Type B pancreatic cell (in vitro differentiated cells): ENCODE measurements around the gene TMEM74B. TPM values are rescaled to one million over a fixed set of nuclear protein-coding genes. Genes with fewer than 3 reads are reported as not detected.
A peak's percentile ranks its signal among the peaks of the same experiment; 100 is the strongest.

Experiments
- DNase-seq: peaks from one replicate; pipeline ENCODE4 v3.0.0; 2021; ENCODE audit warnings: mixed read lengths; ENCODE audit not compliant: unreplicated experiment; ENCODE audit errors: extremely low spot score
- H3K27ac Mint-ChIP-seq: 2 replicates; pipeline ENCODE4 v1.8.0; 2021; ENCODE audit warnings: mild to moderate bottlenecking, mixed read lengths
- H3K27me3 Mint-ChIP-seq: 2 replicates; pipeline ENCODE4 v1.8.0; 2021; ENCODE audit warnings: mixed read lengths
- H3K36me3 Mint-ChIP-seq: 2 replicates; pipeline ENCODE4 v1.8.0; 2021; ENCODE audit warnings: mixed read lengths
- H3K4me1 Mint-ChIP-seq: one replicate; pipeline ENCODE4 v1.8.0; 2021; ENCODE audit warnings: mixed read lengths; ENCODE audit not compliant: unreplicated experiment
- H3K4me3 Mint-ChIP-seq: 2 replicates; pipeline ENCODE4 v1.8.0; 2021; ENCODE audit warnings: mild to moderate bottlenecking, mixed read lengths
- H3K9me3 Mint-ChIP-seq: 2 replicates; pipeline ENCODE4 v1.8.0; 2021; ENCODE audit warnings: mixed read lengths
- total RNA-seq: library from RNA; stranded (reverse); gene quantifications from 2 replicates; pipeline ENCODE4 v1.2.1, GENCODE V29; 2021; ENCODE audit warnings: low replicate concordance
- TF ChIP-seq, protein P1 (sequence below): fragments of 200-600 bp; sonication (generic); conservative IDR thresholded peaks from 2 replicates; pipeline ENCODE4 v1.5.0; 2021; ENCODE audit warnings: antibody characterized with exemption, mild to moderate bottlenecking

The TMEM74B gene
- total RNA-seq, 1 donor from 2014 or later: 12.0 TPM

- Mint-ChIP-seq H3K9me3 (no peaks in the 10 kb centered on the region), H3K4me3 (no peak overlapping the region), H3K27ac (no peak overlapping the region), H3K27me3 (no peaks in the 10 kb centered on the region), H3K36me3 (peaks cover 51% of the 10 kb centered on the region), H3K4me1 (no peaks in the 10 kb centered on the region)
- no peak for DNase-seq
- TF ChIP-seq, protein P1, sequence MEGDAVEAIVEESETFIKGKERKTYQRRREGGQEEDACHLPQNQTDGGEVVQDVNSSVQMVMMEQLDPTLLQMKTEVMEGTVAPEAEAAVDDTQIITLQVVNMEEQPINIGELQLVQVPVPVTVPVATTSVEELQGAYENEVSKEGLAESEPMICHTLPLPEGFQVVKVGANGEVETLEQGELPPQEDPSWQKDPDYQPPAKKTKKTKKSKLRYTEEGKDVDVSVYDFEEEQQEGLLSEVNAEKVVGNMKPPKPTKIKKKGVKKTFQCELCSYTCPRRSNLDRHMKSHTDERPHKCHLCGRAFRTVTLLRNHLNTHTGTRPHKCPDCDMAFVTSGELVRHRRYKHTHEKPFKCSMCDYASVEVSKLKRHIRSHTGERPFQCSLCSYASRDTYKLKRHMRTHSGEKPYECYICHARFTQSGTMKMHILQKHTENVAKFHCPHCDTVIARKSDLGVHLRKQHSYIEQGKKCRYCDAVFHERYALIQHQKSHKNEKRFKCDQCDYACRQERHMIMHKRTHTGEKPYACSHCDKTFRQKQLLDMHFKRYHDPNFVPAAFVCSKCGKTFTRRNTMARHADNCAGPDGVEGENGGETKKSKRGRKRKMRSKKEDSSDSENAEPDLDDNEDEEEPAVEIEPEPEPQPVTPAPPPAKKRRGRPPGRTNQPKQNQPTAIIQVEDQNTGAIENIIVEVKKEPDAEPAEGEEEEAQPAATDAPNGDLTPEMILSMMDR: no peak
Observed at GRCh38 chr20:1134355-1134754, 50.4 kb downstream of the TMEM74B start.

- no peak overlapping the region for H3K4me3 Mint-ChIP-seq
- TF ChIP-seq, protein P1: no peak
- H3K36me3 Mint-ChIP-seq: peaks cover 58% of the 10 kb centered on the region
- peak overlapping the region; percentile 21 for H3K27ac Mint-ChIP-seq
- H3K9me3 Mint-ChIP-seq: no peaks in the 10 kb centered on the region
- no peak for DNase-seq
- no peaks in the 10 kb centered on the region for H3K27me3 Mint-ChIP-seq
- H3K4me1 Mint-ChIP-seq: no peaks in the 10 kb centered on the region
Observed at GRCh38 chr20:1131354-1131753, 53.4 kb downstream of the TMEM74B start.

- H3K27me3 Mint-ChIP-seq: no peaks in the 10 kb centered on the region
- TF ChIP-seq, protein P1: no peak
- no peak overlapping the region for H3K4me3 Mint-ChIP-seq
- peaks cover 59% of the 10 kb centered on the region for H3K36me3 Mint-ChIP-seq
- H3K4me1 Mint-ChIP-seq: no peaks in the 10 kb centered on the region
- peak overlapping the region; percentile 21 for H3K27ac Mint-ChIP-seq
- H3K9me3 Mint-ChIP-seq: no peaks in the 10 kb centered on the region
- DNase-seq: no peak
Observed at GRCh38 chr20:1130847-1131246, 53.9 kb downstream of the TMEM74B start.

Other genes with a start within 250 kb of the TMEM74B start
- gene RSPO4, start 182.7 kb downstream of the TMEM74B start, total RNA-seq: 0.19 and 2.4 TPM in 2 replicates
- gene PSMF1, start 66.4 kb downstream of the TMEM74B start, total RNA-seq: 142 and 150 TPM in 2 replicates
- 0.24 and 0.33 TPM in 2 replicates for gene C20orf202, start 18.5 kb upstream of the TMEM74B start, total RNA-seq
- gene RAD21L1, start 41.1 kb upstream of the TMEM74B start, total RNA-seq: not detected in 2 replicates
- gene SNPH, start 81.3 kb upstream of the TMEM74B start, total RNA-seq: 2.7 and 3.6 TPM in 2 replicates
- 4.9 and 7.4 TPM in 2 replicates for gene SDCBP2, start 144.2 kb upstream of the TMEM74B start, total RNA-seq
- 149 and 177 TPM in 2 replicates for gene FKBP1A, start 208.1 kb upstream of the TMEM74B start, total RNA-seq